Kidney (tissue), 14 donors: ENCODE data around the gene ATP6V1A. TPM values are rescaled to one million over a fixed set of nuclear protein-coding genes. Genes with fewer than 3 reads are reported as not detected.

ENCODE experiments used
- DNase-seq, 5 donors: peaks; one replicate each; pipeline ENCODE4 v3.0.0-alpha.2; 2013 to 2020
- FAIRE-seq: peaks from 2 replicates; lab custom pipeline; 2012; peaks lifted over from hg19 to GRCh38; lab: Jason Lieb, UNC
- H3K27ac ChIP-seq, 2 donors: one replicate each; pipeline ENCODE4 v1.7.0; 2013; ENCODE audit warnings: low read depth in 2 of 2, low read length in 2 of 2, inconsistent platforms in 1 of 2
- H3K27me3 ChIP-seq: one replicate; pipeline ENCODE4 v1.7.1; 2013; ENCODE audit warnings: low read length, inconsistent platforms; ENCODE audit not compliant: control insufficient read depth, insufficient read depth
- H3K36me3 ChIP-seq, 3 donors: one replicate each; pipeline versions ENCODE4 v1.7.0 to v1.7.1; 2013; ENCODE audit warnings: low read length in 3 of 3, control low read depth in 1 of 3, inconsistent platforms in 1 of 3; ENCODE audit not compliant: insufficient read depth in 3 of 3, control insufficient read depth in 2 of 3
- H3K4me1 ChIP-seq, 3 donors: one replicate each; pipeline versions ENCODE4 v1.7.0 to v1.7.1; 2013; ENCODE audit warnings: low read length in 3 of 3, inconsistent platforms in 1 of 3, low read depth in 1 of 3; ENCODE audit not compliant: control insufficient read depth in 2 of 3, insufficient read depth in 2 of 3
- H3K4me3 ChIP-seq, 3 donors: one replicate each; pipeline versions ENCODE4 v1.7.0 to v1.8.1; 2013; ENCODE audit warnings: low read length in 3 of 3, control low read depth in 1 of 3, inconsistent platforms in 1 of 3
- H3K9ac ChIP-seq, 3 donors: one replicate each; pipeline versions ENCODE4 v1.7.0 to v1.7.1; 2013; ENCODE audit warnings: low read length in 3 of 3, control low read depth in 1 of 3, inconsistent platforms in 1 of 3
- H3K9me3 ChIP-seq, 3 donors: one replicate each; pipeline versions ENCODE4 v1.7.0 to v1.7.1; 2013; ENCODE audit warnings: low read length in 3 of 3, control low read depth in 1 of 3, inconsistent platforms in 1 of 3; ENCODE audit not compliant: control insufficient read depth in 2 of 3, insufficient read depth in 1 of 3
- CTCF ChIP-seq: IDR thresholded peaks from 3 replicates; pipeline ENCODE4 v1.5.1; 2012; ENCODE audit warnings: mild to moderate bottlenecking, moderate library complexity, borderline replicate concordance; ENCODE audit not compliant: insufficient read depth; ENCODE audit errors: extremely low read depth
- intact Hi-C: fragments of 100-400 bp; cut with DNase I; formaldehyde crosslinking; loops from one replicate; pipeline ENCODE4 v1.11.1; 2022
- polyA plus RNA-seq: library from polyadenylated mRNA; stranded (reverse); fragments of 350-450 nt; fragmentation: Illumina TruSeq; extraction: RNeasy Lipid Tissue Mini Kit (QIAGEN cat#74804); gene quantifications from one replicate; pipeline ENCODE4 v1.2.3, GENCODE V29; 2014; ENCODE audit warnings: low read depth, low replicate concordance; ENCODE audit not compliant: insufficient read depth
- total RNA-seq: library from RNA; stranded (reverse); fragmentation: NEBNext Ultra II Directional; extraction: Animal tissue kit (Norgen Biotek cat#: 25700); gene quantifications from one replicate; pipeline ENCODE4 v1.2.1, GENCODE V29; 2021
- donor health status: control.
- donor health status: control.
- donor health status: control.
- donor health status: control.
- donor health status: control.
- donor health status: DM: yes; HTN: yes; CAD: no.
- donor health status: Normal renal cell carcinoma (clear cell type).

The ATP6V1A gene
- total and polyA plus RNA-seq, 2 donors from 2014 or later, result 87.1 to 172 TPM

- intact Hi-C loops, result no loop called here
- no peak for FAIRE-seq
- Histone ChIP-seq H3K36me3 (no peaks in the 10 kb centered on the region), H3K9ac (no peak overlapping the region), H3K9me3 (peaks cover 0 to 5% (median 0%) of the 10 kb centered on the region in 3 donors), H3K4me1 (peaks cover 0 to 16% (median 2%) of the 10 kb centered on the region in 3 donors), H3K27ac (no peak overlapping the region), H3K4me3 (no peak overlapping the region), H3K27me3 (no peaks in the 10 kb centered on the region)
- no peak for DNase-seq
- TF ChIP-seq CTCF, result no peak
These were observed 7.8 kb downstream of the ATP6V1A start for GRCh38 chr3:113754494-113755159.

GRCh38 chr3:113758389-113759024 lies 11.7 kb downstream of the ATP6V1A start:
- FAIRE-seq, result no peak
- no peak overlapping the region for H3K27ac ChIP-seq

GRCh38 chr3:113764698-113765097 lies 17.9 kb downstream of the ATP6V1A start:
- TF ChIP-seq CTCF, result no peak
- DNase-seq (no peak), FAIRE-seq (no peak)
- H3K36me3 ChIP-seq, result peaks cover 0 to 2% (median 0%) of the 10 kb centered on the region in 3 donors
- no peak overlapping the region for H3K9ac ChIP-seq
- no peak overlapping the region for H3K4me3 ChIP-seq
- H3K27ac ChIP-seq, result no peak overlapping the region
- H3K27me3 ChIP-seq, result no peaks in the 10 kb centered on the region
- H3K9me3 ChIP-seq, result no peaks in the 10 kb centered on the region
- H3K4me1 ChIP-seq, result peaks cover 0 to 10% (median 0%) of the 10 kb centered on the region in 3 donors
- intact Hi-C loops, result no loop called here

More at GRCh38 chr3:113758389-113759024, 11.7 kb downstream of the ATP6V1A start:
- DNase-seq, result no peak
- Histone ChIP-seq H3K9ac (no peak overlapping the region), H3K4me1 (peaks cover 0 to 11% (median 0%) of the 10 kb centered on the region in 3 donors), H3K36me3 (peaks cover 0 to 2% (median 0%) of the 10 kb centered on the region in 3 donors), H3K9me3 (peaks cover 0 to 5% (median 0%) of the 10 kb centered on the region in 3 donors), H3K4me3 (no peak overlapping the region), H3K27me3 (no peaks in the 10 kb centered on the region)
- TF ChIP-seq CTCF, result no peak
- intact Hi-C loops, result no loop called here
